Measurements from ENCODE around the gene ETAA1.

ETAA1 gene

GRCh38 chr2:67438337-67438736 is 41.2 kb downstream of the ETAA1 start:
- FAIRE-seq, result no peak

DNA sequence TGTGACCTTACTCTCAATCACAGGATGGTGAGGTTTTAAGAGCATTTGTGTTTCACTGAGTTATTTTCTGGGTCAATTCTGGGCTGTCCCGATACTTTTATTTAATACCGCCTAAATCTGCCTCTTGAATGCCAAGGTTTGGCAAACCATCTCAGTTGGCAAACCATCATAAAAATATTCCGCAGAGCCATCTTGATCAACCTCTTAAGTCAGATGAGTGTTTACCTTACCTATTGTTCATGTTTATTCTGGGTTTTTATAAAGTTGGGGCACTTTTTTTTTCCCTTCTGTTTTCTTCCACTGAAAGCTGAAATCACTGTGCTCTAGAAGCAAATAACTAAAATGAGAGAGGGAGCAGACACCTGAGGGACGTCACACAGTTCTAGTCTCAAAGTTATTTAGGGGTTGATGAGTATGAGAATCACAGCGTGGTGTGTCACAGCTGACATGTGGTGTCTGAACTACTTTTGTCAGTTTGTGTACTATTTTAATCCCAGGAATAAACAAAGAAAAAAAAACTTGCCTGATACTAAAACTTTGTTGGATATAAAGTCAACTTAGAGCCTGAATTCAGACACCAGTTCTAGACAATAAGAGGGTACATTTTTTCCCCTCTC is 48.6 kb downstream of the ETAA1 start:
- FAIRE-seq, result no peak

- peak; percentile 100 for FAIRE-seq
Observed at GRCh38 chr2:67446491-67446911, 49.4 kb downstream of the ETAA1 start.

DNA sequence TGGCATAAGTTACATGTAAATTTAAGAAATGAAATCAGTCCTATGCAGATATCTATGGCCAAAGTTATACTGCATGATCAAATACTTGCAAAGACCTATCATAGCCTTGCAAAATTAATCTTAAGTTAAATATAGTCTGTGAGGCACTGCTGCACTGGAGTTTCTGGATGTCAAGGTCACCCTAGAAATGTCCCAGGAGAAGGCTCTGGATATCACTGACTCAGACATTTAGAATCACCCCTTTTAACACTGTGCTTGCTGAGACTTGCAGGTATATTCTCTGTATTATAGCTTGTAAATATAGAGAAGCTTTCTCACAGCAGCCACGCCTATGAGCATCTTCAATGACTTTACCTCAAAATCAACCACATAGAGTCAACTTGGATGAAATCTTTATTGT is 51.5 kb downstream of the ETAA1 start:
- FAIRE-seq, result no peak

DNA sequence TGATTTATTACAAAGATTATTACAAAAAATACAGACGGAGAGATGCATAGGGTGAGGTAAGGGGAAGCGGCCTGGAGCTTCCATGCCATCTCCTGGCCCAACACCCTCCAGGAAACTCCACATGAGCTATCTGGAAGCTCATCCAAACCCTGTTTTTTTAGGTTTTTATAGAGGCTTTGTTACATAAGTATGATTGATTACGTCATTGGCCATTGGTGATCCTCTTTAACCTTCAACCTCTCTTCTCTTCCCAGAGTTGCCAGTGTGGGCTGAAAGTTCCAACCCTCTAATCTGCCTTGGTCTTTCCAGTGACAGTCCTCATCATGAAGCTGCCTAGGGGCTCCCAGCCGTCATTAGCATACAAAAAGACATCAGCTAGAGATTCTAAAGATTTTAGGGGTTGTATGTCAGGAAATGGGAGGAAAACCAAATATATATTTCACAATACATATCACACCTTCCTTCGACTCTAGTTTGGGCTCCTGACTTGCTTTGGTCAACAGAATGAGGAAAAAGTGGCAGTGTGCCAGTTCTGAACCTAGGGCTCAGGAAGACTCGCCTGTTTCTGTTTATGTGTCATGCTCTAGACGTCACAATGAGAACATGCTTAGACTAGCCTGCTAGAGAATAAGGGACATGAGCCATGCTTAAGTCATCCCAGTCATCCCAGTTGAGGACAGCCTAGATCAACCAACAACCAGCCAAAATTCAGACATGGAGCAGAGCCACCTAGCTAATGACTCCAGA is 54.1 kb downstream of the ETAA1 start:
- no peak for FAIRE-seq

- FAIRE-seq, result no peak
Observed at GRCh38 chr2:67453310-67453709, 56.2 kb downstream of the ETAA1 start.

DNA sequence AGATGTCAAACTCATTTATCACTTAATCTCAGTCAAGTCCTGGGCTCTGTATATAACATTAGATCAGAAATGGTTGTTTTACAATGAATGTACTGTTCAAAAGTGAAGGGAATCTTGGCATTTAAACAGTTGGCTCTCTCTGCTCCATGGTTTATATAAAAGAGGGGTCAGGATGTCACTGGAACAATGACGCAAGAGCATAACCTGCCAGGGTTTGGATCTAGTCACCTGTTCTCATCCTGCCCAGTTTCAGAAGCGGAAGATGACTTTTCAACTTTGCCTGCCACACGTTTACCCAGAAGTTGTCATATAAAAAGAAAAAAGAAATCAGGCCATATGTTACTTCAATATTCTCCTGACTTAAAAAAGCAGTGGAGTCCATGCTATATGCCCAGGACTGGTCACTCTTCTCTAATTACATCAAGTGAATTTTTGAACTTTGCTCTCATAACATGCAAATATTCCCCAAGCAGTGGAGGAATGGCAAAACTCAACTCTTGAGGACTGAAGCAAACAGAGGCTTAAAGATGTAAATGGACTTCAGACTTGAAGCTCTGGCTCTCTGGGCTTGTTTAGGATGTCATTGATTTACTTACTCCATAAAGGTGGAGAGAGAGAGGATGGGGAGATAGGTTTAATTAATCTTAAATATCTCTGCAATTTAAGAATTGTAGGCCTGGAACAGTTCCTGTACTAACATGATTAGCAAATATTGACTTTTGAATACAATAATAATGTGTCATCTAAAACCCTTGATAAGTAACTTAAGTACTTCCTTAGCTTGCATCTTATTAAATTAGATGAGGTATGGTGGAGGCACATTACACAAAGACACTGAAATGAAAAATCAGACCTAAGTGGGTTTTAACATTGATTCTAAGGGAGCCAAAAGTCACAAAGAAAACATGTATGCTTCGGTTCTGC is 58.3 kb downstream of the ETAA1 start:
- peak; percentile 24 for FAIRE-seq

GRCh38 chr2:67456428-67456827 is 59.3 kb downstream of the ETAA1 start:
- no peak for FAIRE-seq

DNA sequence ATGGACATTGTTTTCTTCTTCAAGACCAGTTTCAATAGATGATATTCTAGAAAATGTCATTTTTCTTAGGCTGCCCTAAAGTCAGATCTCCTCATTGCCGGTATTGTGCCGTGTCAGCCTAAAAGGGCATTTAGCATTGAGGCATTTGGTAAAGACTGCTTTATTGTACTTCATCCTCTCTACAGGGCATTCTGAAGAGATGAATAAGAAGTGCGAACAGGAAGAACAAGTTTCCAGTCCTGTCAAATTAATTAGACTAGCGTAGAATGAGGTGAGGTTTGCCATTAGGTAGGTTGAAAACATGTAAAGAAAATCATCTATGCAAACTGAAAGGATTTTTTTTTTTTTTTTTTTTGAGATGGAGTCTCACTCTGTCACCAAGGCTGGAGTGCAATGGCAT is 60.6 kb downstream of the ETAA1 start:
- FAIRE-seq, result no peak

- FAIRE-seq, result no peak
Observed at GRCh38 chr2:67459761-67460160, 62.6 kb downstream of the ETAA1 start.
